ENCODE measurements around the gene RUNX3. TPM values are rescaled to one million over a fixed set of nuclear protein-coding genes. Genes with fewer than 3 reads are reported as not detected.

The RUNX3 gene
- polyA plus RNA-seq, 1 of the 3 experiments (the other 2 are of a cell fraction) = not detected

DNA sequence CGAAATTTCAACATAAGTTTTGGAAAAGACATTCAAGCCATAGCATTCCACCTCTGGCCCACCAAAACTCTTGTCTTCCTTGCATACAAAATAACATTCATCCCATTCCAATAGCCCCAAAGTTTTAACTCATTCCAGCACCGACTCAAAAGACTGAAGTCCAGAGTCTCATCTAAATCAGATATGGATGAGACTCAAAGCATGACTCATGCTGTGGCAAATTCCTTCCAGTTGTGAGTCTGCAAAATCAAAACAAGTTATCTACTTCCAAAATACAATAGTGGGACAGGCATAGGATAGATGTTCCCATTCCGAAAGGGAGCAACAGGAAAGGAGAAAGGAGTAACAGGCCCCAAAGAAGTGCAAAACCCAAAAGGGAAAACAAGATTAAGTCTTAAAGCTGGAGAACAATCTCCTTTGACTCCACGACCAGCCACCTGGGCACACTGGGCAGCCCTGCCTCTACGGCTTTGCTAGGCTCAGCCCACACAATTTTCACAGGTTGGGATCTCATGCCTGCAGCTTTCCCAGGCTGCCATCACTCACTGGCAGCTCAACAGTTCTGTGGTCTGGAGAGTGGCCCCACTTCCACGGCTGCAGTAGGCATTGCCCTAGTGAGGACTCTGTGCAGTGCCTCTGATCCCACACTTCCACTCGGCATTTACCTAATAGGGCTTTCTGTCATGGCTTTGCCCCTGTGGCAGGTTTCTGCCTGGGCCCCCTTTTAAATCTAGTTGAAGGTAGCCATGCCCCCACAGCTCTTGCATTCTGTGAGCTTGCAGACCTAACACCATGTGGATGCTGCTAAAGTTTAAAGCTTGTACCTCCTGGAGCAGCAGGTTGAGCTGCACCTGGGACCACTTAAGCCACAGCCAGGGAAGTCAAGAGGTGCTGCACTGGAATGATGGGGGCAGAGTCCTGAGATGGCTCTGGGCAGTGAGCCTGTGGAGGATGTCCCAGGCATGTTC, 51.0 kb downstream of the RUNX3 start:
- no peaks in the 10 kb centered on the region for H3K27me3 ChIP-seq (ENCODE audit: insufficient read depth)
- no peak for DNase-seq
- 61% methylated on average over 7 of the region's 7 CpGs for WGBS (ENCODE audit: low lambda C conversion rate)
- H4K20me1 ChIP-seq (ENCODE audit: insufficient read depth) = no peaks in the 10 kb centered on the region
- no peak overlapping the region for H3K9ac ChIP-seq
- CTCF ChIA-PET = interaction anchor here (0.9 to 2.5 kb wide), 3 partner anchors 19 to 31 kb away, joined by 3 to 7 read pairs (median 5); no protein-coding TSS in a partner anchor
- POLR2A ChIA-PET = no interaction called here
- no peaks in the 10 kb centered on the region for H3K4me1 ChIP-seq (ENCODE audit: control insufficient read depth in 1 of 2, insufficient read depth in 2 of 2, low read depth in 1 of 2, low read length in 1 of 2)
- no peaks in the 10 kb centered on the region for H3F3A ChIP-seq (replicated peaks; ENCODE audit: insufficient read depth)
- no peak overlapping the region for H2AFZ ChIP-seq (ENCODE audit: low read depth)
- peak overlapping the region in 1 of 2 experiments; percentile 42; a peak in 1 of 4 replicates for H3K27ac ChIP-seq (ENCODE audit: low read depth in 2 of 2, low read length in 1 of 2)
- H3K4me2 ChIP-seq = peak overlapping the region; percentile 22; the same call in 1 of the 2 replicates
- no peaks in the 10 kb centered on the region for H3K36me3 ChIP-seq (replicated peaks in 1 of 2; ENCODE audit: control insufficient read depth in 1 of 2, insufficient read depth in 2 of 2, low read length in 1 of 2)
- TF ChIP-seq RFX5 (IDR thresholded peaks at IDR 0.05; ENCODE audit: low read length) (no peak), EP300 (IDR thresholded peaks at IDR 0.05; ENCODE audit: borderline replicate concordance in 1 of 2, low read depth in 1 of 2, low read length in 1 of 2) (0 out of 4 replicates have a peak, but pooled peaks of 1 of the 2 experiments have one; percentile 15), FOSL2 (IDR thresholded peaks at IDR 0.05; ENCODE audit: borderline replicate concordance, low read depth) (peak; percentile 80), NFIC (IDR thresholded peaks at IDR 0.05; ENCODE audit: borderline replicate concordance) (peak; percentile 41), ELF1 (IDR thresholded peaks at IDR 0.05) (no peak), TCF12 (IDR thresholded peaks at IDR 0.05) (peak; percentile 70), JUND (IDR thresholded peaks at IDR 0.05) (peak; percentile 71)
- H3K9me3 ChIP-seq = peaks cover 12% of the 10 kb centered on the region
- no peaks in the 10 kb centered on the region for H3K9me2 ChIP-seq
- H3K79me2 ChIP-seq (ENCODE audit: insufficient read depth) = no peaks in the 10 kb centered on the region
- H3K4me3 ChIP-seq (ENCODE audit: low read depth in 2 of 2, low read length in 1 of 2) = no peak overlapping the region

DNA sequence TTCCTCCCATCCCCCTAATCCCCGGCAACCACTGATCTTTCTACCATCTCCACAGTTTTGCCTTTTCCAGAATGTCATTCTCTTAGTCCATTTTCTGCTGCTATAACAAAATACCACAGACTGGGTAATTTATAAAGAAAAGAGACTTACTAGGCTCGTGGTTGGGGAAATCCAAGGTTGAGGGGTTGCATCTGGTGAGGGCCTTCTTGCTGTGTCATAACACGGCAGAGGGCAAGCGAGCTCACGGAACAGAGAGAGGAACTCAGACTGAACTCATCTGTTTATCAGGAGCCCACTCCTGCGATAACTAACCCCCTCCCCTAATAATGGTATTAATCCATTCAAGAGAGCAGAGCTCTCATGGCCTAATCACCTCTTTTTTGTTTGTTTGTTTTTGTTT, 52.0 kb downstream of the RUNX3 start:
- H3K9me2 ChIP-seq = no peaks in the 10 kb centered on the region
- TF ChIP-seq, protein P1, sequence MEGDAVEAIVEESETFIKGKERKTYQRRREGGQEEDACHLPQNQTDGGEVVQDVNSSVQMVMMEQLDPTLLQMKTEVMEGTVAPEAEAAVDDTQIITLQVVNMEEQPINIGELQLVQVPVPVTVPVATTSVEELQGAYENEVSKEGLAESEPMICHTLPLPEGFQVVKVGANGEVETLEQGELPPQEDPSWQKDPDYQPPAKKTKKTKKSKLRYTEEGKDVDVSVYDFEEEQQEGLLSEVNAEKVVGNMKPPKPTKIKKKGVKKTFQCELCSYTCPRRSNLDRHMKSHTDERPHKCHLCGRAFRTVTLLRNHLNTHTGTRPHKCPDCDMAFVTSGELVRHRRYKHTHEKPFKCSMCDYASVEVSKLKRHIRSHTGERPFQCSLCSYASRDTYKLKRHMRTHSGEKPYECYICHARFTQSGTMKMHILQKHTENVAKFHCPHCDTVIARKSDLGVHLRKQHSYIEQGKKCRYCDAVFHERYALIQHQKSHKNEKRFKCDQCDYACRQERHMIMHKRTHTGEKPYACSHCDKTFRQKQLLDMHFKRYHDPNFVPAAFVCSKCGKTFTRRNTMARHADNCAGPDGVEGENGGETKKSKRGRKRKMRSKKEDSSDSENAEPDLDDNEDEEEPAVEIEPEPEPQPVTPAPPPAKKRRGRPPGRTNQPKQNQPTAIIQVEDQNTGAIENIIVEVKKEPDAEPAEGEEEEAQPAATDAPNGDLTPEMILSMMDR (IDR thresholded peaks at IDR 0.05) = no peak
- no peak for TF ChIP-seq SIN3A (IDR thresholded peaks at IDR 0.05; ENCODE audit: borderline replicate concordance, low read depth, low read length)
- no peak for TF ChIP-seq RXRA (IDR thresholded peaks at IDR 0.05; ENCODE audit: borderline replicate concordance, low read depth)
- no peak for TF ChIP-seq RFX5 (IDR thresholded peaks at IDR 0.05; ENCODE audit: low read length)
- no peak for TF ChIP-seq GATA2 (CRISPR knock-in tag; IDR thresholded peaks at IDR 0.05)
- H3K4me3 ChIP-seq (ENCODE audit: low read depth in 2 of 2, low read length in 1 of 2) = no peak overlapping the region
- H3K27ac ChIP-seq (ENCODE audit: low read depth in 2 of 2, low read length in 1 of 2) = peak overlapping the region in 1 of 2 experiments; percentile 31; a peak in 1 of 4 replicates
- 0 out of 2 replicates have a peak, but pooled peaks cover 2% of the 10 kb centered on the region for H3K9me3 ChIP-seq
- no peaks in the 10 kb centered on the region for H3K4me1 ChIP-seq (ENCODE audit: control insufficient read depth in 1 of 2, insufficient read depth in 2 of 2, low read depth in 1 of 2, low read length in 1 of 2)
- WGBS (ENCODE audit: low lambda C conversion rate) = 89% methylated on average over 6 of the region's 6 CpGs
- ChIA-PET POLR2A (no interaction called here), CTCF (interaction anchor here (1.0 kb wide), 1 partner anchor 21 kb away, joined by 3 read pairs; no protein-coding TSS in a partner anchor)
- no peaks in the 10 kb centered on the region for H3K36me3 ChIP-seq (replicated peaks in 1 of 2; ENCODE audit: control insufficient read depth in 1 of 2, insufficient read depth in 2 of 2, low read length in 1 of 2)
- no peaks in the 10 kb centered on the region for H4K20me1 ChIP-seq (ENCODE audit: insufficient read depth)
- DNase-seq = no peak
- H3K79me2 ChIP-seq (ENCODE audit: insufficient read depth) = no peaks in the 10 kb centered on the region
- H2AFZ ChIP-seq (ENCODE audit: low read depth) = no peak overlapping the region
- no peaks in the 10 kb centered on the region for H3F3A ChIP-seq (replicated peaks; ENCODE audit: insufficient read depth)
- H3K27me3 ChIP-seq (ENCODE audit: insufficient read depth) = no peaks in the 10 kb centered on the region
- H3K4me2 ChIP-seq = peak overlapping the region; percentile 22; the same call in 1 of the 2 replicates
- no peak overlapping the region for H3K9ac ChIP-seq
